NCI-H2107 treated with DMSO at 0.1 percent for 48 hours (cell line): Measurements from ENCODE around the gene FMO1.
A peak's percentile ranks its signal among the peaks of the same experiment; 100 is the strongest.
"Not testable (repeated sequence)": the region's sequence is repeated elsewhere in the genome, so short reads cannot be mapped to it uniquely, and the experiment has no call there.

ENCODE experiments used
- DNase-seq: peaks from one replicate; lab custom pipeline; 2025; ENCODE audit not compliant: unreplicated experiment; lab: John Stamatoyannopoulos, UW

The FMO1 gene, protein sequence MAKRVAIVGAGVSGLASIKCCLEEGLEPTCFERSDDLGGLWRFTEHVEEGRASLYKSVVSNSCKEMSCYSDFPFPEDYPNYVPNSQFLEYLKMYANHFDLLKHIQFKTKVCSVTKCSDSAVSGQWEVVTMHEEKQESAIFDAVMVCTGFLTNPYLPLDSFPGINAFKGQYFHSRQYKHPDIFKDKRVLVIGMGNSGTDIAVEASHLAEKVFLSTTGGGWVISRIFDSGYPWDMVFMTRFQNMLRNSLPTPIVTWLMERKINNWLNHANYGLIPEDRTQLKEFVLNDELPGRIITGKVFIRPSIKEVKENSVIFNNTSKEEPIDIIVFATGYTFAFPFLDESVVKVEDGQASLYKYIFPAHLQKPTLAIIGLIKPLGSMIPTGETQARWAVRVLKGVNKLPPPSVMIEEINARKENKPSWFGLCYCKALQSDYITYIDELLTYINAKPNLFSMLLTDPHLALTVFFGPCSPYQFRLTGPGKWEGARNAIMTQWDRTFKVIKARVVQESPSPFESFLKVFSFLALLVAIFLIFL

DNA sequence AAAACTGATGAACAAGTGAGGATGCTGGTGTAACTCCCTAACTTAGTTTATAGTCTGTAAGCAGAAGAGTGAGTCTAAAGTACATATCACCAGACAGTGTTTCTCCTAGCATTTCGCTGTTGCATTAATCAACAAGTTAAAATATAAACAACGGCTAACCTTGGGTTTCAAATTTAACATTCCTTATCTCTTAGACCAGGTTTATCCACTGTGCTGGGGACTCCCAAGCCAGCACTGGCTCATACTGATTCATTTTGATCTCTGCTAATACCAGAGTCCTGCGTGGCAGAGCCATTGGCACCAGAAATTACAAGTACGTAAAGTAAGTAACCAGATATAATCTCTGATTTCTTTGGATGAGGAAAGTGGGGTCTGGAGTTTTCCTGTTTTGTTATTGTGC lies at the start of gene FMO1:
Gene FMO1, plus strand, starts transcription at position 193 of the 400 bp plus-strand sequence. CDS start 9,594 bp downstream, outside the sequence.
- DNase-seq = no peak

- DNase-seq = no peak
These were observed 44.0 kb upstream of the FMO1 start for GRCh38 chr1:171204296-171204695.

DNA sequence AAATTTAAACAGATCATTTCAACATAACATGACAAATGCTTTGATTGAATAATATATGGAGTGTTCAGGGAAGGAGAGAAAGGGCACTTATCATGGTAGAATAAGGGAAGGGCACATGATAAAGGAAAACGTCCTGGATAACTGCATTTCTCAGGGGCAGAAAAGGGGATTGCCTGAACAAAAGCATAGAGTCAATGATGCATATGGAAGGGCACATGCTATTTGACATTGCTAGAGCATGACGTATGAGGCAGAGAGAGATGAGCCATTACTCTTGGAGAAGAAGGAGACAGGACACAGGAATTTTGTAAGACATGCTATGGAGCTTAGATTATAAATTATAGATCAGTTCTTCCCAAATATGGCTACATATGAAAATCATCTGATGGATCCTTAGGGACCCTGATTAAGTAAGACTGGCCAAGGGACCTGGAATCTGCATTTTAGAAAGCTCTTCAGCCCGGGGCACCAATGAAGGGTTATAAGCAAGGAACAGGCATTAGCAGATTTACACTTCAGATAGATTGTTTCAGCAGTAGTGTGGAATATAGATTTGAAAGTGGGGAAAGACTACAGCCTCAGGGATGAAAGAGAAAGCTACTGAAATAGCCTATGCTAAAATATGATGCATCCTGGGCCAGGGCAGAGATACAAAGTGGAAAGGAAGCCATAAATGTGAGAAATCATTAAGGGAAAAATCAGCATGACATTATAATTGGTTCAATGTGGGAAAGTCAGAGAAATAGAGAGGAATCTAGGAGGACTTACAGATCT lies 41.9 kb upstream of the FMO1 start:
- no peak for DNase-seq

- no peak for DNase-seq
These were observed 41.3 kb upstream of the FMO1 start for GRCh38 chr1:171206978-171207355.

DNA sequence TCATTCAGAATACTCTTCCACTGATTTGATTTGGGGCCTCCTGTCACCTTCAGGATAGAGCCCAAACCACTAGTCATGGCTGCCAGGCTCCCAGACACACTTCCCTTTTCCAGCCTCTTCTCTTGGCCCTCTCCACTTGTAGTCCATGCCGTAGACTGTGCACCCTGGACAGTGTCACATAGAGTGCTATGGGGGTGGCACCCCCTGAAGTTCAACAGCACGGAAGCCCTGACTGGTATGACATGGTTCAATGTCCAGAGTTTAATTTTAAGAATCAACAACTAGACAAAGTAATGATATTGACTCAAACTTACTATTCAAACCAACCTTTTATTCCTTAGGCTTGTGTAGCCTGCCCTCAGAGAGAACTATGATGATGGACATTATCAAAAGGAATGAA lies 40.9 kb upstream of the FMO1 start:
- DNase-seq = no peak

DNA sequence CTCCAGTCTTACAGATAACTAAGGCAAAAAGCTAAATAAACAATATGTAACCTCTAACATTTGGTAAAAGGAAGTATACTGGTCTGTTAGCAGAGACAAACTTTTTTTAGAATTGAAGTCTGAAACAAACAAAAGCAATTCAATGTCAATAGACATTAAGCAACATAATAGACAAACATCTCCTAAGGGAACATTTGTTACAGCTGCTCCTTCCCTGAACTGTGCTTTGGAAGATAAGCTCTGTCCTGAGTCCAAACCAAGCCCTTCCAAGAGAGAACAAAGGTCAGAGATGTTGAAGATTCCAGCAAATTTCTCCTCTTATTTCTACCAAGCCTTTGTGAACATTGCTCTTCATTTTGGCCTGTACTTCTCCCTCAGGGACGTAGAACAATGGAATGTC lies 37.9 kb upstream of the FMO1 start:
- no peak for DNase-seq

DNA sequence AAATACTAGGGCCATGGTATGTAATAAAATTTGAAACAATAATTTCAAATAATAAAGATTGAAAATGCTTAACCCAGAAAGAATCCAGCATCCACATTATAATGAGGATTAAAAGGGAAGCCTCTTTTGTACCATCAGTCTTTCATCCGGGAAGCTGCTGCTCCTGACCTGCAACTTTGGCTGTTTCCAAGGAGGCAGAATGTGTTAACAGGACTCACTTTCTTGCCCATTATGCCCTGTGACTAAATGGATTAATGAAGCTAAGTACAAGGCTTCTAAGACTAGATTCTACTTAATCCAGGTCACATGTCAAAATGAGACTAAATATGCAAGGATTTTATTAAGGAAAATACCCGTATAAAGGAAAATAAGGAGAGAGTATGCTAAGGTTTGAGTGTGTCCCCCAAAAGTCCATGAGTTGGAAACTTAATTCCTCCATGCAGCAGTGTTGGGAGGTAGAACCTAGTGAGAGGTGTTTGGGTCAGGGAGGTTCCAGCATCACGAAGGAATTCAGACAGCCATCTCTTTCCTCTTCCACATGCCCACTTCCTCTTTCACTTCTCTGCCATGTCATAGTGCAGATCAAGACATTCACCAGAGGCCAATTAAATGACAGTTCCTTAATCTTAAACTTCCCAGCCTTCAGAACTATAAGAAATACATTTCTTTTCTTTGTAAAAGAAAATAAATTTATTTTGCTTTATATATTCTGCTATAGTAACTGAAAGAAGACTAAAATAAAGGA lies 35.5 kb upstream of the FMO1 start:
- DNase-seq = no peak

DNA sequence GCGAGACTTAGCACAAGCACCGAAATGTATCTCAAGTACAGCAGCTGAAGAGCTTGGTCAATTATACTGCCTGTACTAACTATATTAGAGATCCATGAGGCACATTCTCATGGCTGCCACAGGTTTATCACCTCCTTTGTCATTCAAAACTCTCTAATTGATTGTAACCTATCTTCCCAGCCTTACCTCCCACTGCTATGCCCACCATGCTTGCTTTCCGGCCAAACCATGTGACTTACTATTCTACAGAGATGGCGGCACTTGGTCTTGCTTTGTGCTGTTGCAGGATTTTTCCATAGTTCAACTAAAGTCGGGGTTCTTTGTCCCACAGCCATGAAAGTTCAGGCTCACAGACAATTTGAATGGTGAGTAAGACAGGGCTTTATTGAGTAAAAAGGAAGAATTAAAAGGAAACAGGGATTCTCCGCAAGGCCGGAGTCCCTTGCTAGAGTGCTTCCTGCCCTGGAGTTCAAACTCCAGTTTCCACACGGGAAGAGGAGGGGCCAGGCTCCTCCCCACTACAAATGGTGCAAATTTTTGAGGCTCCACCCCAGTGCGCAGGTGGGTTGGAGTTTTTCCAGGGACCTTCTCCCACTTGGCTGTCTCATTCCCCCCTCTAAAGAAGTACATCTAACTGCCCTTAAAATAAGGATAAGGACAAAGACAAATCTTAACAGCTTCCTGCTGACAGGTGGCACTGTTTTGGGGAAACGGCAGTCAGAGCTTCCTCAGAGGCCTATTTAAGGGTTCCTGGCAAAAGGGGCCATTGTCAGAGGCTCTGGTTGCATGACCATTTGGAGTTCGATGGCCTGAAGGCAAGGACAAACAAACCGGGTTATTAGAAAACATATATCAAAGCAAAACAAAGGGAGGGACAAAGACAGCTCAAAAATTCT lies 34.5 kb upstream of the FMO1 start:
- DNase-seq = no peak

GRCh38 chr1:171217658-171218443 lies 30.4 kb upstream of the FMO1 start:
- no peak for DNase-seq

DNA sequence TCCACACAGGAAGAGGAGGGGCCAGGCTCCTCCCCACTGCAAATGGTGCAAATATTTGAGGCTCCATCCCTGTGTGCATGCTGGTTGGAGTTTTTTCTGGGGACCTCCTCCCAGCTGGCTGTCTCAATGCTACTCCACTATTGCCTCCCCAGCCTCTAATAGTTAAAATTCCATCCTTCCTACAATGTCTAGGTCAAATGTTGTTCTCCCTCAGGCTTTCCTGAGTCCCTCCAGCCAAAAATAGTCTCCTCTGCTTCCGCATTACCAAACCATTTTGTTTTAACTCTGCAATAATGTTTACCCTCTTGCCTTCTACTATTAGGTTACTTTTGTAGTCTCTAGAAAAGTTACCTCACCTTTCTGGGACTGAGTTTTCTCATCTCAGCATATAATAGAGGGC lies 29.6 kb upstream of the FMO1 start:
- DNase-seq = no peak

GRCh38 chr1:171219346-171220080 lies 28.8 kb upstream of the FMO1 start:
- no peak for DNase-seq

- no peak for DNase-seq
These were observed 28.2 kb upstream of the FMO1 start for GRCh38 chr1:171220081-171220420.

DNA sequence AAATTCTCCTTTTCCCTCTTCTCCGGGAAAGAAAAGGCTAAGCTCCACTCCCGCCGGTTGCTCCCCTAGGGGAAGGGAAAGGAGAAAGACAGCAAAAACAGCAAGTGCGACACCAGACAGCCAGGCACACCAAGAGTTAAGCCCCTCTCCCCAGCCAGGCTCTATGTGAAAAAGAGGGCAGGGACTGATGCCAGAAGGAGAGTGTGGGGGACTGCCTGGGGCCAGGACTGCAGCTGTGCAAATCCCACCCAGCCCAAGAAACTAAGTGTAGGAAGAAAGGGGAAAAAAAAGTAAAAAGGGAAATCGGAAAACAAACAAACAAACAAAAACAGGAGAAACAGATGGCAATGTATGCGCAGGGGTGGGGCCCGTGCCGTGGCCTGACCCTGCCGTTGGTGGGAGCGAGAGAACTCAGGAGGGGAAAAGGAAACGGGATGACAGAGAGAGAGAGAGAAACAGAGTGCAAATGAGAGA lies 27.7 kb upstream of the FMO1 start:
- DNase-seq = no peak

DNA sequence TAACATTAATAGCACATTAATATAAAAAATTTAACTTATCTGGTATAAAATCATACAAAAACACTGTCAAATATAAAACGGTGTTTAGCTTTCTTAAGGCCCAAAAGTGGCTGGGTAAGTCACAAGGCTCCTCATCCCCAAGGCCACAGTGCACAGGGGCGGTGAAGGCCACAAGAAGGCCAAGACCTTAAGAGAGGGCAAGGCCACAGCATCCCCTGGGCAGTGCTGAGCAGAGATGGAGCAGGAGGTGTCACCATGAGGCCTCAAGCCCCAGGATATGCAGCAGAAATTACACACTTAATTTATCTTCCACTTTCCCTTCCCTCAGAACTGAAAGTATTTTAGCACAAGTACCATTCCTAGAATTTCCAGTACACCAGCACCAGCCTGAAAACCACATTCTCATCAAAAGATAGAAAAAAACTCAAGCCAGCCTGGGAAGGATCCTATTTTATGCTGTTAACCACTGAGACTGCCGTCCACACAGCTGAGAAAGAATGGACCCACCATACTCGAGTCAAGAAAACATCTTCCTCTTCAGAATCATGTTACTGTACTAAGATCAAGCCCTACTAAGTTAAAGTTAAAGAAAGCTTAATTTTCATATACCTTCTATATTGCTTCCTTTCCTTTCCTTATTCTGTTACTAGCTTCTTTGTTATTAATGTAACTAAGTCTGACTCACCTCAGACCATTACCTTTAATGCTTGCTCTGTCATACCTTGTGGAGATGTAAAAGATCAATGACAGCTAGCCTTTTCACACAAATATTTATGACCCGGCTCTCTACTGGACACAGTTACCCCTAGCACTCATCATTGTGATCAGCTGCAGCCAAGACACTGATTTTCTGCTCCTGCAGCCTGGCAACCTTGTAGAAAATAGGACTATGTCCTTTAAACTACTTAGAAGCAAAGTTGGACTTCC lies 26.4 kb upstream of the FMO1 start:
- DNase-seq = no peak

- no peak for DNase-seq
These were observed 25.4 kb upstream of the FMO1 start for GRCh38 chr1:171222936-171223335.

DNA sequence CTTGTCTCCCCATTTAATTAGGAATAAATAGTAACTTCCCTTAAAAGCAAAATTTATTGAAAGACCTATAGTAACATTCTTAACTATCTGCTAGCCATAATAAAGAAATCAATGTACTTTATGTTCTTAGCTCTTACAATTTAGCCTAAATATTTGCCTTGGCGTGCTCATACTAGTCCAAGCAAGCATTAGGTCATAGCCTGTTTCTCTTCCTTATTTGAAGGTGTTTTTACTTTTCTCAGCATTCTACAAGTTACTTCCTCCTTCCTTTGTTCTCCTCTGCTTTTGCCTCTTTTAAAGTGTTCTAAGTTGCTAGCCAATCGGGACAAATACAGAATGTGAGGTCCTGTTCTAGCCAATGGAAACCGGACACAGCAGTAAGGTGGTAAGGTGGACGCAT lies 24.0 kb upstream of the FMO1 start:
- not testable (repeated sequence) for DNase-seq

DNA sequence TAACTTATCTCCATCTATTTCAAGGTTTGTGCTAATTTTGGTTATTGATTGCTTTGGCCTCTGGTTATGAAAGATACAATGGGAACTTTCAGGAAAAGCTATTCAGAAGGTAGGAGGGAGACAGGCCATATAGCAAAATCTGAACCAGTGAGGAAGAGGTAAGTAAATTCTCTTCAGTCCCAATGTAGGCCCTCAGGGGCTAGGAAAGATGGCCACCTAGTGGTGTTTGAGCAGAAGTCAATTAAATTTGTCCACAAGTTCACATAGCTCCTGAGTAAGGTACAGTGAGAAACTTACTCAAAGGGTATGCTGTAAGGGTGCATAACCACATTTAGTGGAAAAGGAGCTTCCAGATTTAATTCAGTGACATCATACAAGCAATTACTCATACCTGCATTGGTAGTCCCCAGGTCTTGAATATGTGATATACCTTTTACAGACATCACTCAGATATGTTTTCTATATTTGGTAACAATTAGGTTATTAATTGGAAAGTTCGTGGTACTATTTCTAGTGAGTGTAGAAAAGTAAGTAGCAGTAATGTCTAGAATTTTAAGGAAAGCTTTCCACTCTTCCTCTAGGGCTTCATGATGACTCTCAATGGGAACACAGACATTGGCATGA lies 21.4 kb upstream of the FMO1 start:
- DNase-seq = peak; percentile 94
